ENCODE results near the gene DNAH11.

- TF ChIP-seq CTCF (IDR thresholded peaks at IDR 0.05): no peak
- TF ChIP-seq ZFX (IDR thresholded peaks at IDR 0.05; ENCODE audit: borderline replicate concordance): no peak
Measured at GRCh38 chr7:21763818-21764217, 221.0 kb downstream of the DNAH11 start.
